Measurements from ENCODE around the gene ARHGEF10L.

ARHGEF10L gene

GRCh38 chr1:17635811-17636210 lies 96.3 kb downstream of the ARHGEF10L start:
- no peak for DNase-seq (ENCODE audit: low spot score)

GRCh38 chr1:17636612-17637011 lies 97.1 kb downstream of the ARHGEF10L start:
- DNase-seq (ENCODE audit: low spot score) = no peak

- DNase-seq (ENCODE audit: low spot score) = no peak
Observed at GRCh38 chr1:17637055-17637454, 97.6 kb downstream of the ARHGEF10L start.

- no peak for DNase-seq (ENCODE audit: low spot score)
Observed at GRCh38 chr1:17639703-17640340, 100.3 kb downstream of the ARHGEF10L start.

GRCh38 chr1:17640393-17640792 lies 100.9 kb downstream of the ARHGEF10L start:
- no peak for DNase-seq (ENCODE audit: low spot score)

GRCh38 chr1:17640975-17641374 lies 101.5 kb downstream of the ARHGEF10L start:
- DNase-seq (ENCODE audit: low spot score) = no peak

GRCh38 chr1:17642169-17642568 lies 102.7 kb downstream of the ARHGEF10L start:
- no peak for DNase-seq (ENCODE audit: low spot score)

GRCh38 chr1:17642943-17643342 lies 103.4 kb downstream of the ARHGEF10L start:
- no peak for DNase-seq (ENCODE audit: low spot score)

- no peak for DNase-seq (ENCODE audit: low spot score)
Observed at GRCh38 chr1:17643861-17644703, 104.6 kb downstream of the ARHGEF10L start.

- DNase-seq (ENCODE audit: low spot score) = no peak
Observed at GRCh38 chr1:17645068-17645911, 105.8 kb downstream of the ARHGEF10L start.

- no peak for DNase-seq (ENCODE audit: low spot score)
Observed at GRCh38 chr1:17646444-17647280, 107.2 kb downstream of the ARHGEF10L start.

- no peak for DNase-seq (ENCODE audit: low spot score)
Observed at GRCh38 chr1:17648457-17649145, 109.1 kb downstream of the ARHGEF10L start.

- no peak for DNase-seq (ENCODE audit: low spot score)
Observed at GRCh38 chr1:17649371-17650106, 110.0 kb downstream of the ARHGEF10L start.

GRCh38 chr1:17653276-17653675 lies 113.8 kb downstream of the ARHGEF10L start:
- no peak for DNase-seq (ENCODE audit: low spot score)

GRCh38 chr1:17653728-17654351 lies 114.3 kb downstream of the ARHGEF10L start:
- peak; percentile 32 for DNase-seq (ENCODE audit: low spot score)

GRCh38 chr1:17654519-17654918 lies 115.0 kb downstream of the ARHGEF10L start:
- no peak for DNase-seq (ENCODE audit: low spot score)

- DNase-seq (ENCODE audit: low spot score) = no peak
Observed at GRCh38 chr1:17655169-17655568, 115.7 kb downstream of the ARHGEF10L start.

- DNase-seq (ENCODE audit: low spot score) = no peak
Observed at GRCh38 chr1:17655922-17656321, 116.4 kb downstream of the ARHGEF10L start.

- DNase-seq (ENCODE audit: low spot score) = no peak
Observed at GRCh38 chr1:17657436-17657835, 117.9 kb downstream of the ARHGEF10L start.

GRCh38 chr1:17658837-17659236 lies 119.3 kb downstream of the ARHGEF10L start:
- DNase-seq (ENCODE audit: low spot score) = no peak

Measured in RKO (cell line).